ENCODE measurements around the gene PNPLA6.

GRCh38 chr19:7516333-7516732 lies 19.2 kb upstream of the PNPLA6 start:
- TF ChIP-seq CTCF (optimal IDR thresholded peaks at IDR 0.05 in 1 of 3, IDR thresholded peaks at IDR 0.05 in 1 of 3, conservative IDR thresholded peaks at IDR 0.05 in 1 of 3; ENCODE audit: extremely low read depth in 1 of 3, insufficient read depth in 2 of 3, low read length in 3 of 3) (no peak), EZH2 (IDR thresholded peaks at IDR 0.05; ENCODE audit: low read length) (no peak)

Measured in keratinocyte (primary cell).